Type B pancreatic cell (in vitro differentiated cells): ENCODE measurements around the gene FAM25A. TPM values are rescaled to one million over a fixed set of nuclear protein-coding genes. Genes with fewer than 3 reads are reported as not detected.

Experiments used
- DNase-seq: peaks from one replicate; pipeline ENCODE4 v3.0.0; 2021; ENCODE audit warnings: mixed read lengths; ENCODE audit not compliant: unreplicated experiment; ENCODE audit errors: extremely low spot score
- H3K27ac Mint-ChIP-seq: 2 replicates; pipeline ENCODE4 v1.8.0; 2021; ENCODE audit warnings: mild to moderate bottlenecking, mixed read lengths
- H3K27me3 Mint-ChIP-seq: 2 replicates; pipeline ENCODE4 v1.8.0; 2021; ENCODE audit warnings: mixed read lengths
- H3K36me3 Mint-ChIP-seq: 2 replicates; pipeline ENCODE4 v1.8.0; 2021; ENCODE audit warnings: mixed read lengths
- H3K4me1 Mint-ChIP-seq: one replicate; pipeline ENCODE4 v1.8.0; 2021; ENCODE audit warnings: mixed read lengths; ENCODE audit not compliant: unreplicated experiment
- H3K4me3 Mint-ChIP-seq: 2 replicates; pipeline ENCODE4 v1.8.0; 2021; ENCODE audit warnings: mild to moderate bottlenecking, mixed read lengths
- H3K9me3 Mint-ChIP-seq: 2 replicates; pipeline ENCODE4 v1.8.0; 2021; ENCODE audit warnings: mixed read lengths
- CTCF ChIP-seq: fragments of 200-600 bp; sonication (generic); conservative IDR thresholded peaks from 2 replicates; pipeline ENCODE4 v1.5.0; 2021; ENCODE audit warnings: antibody characterized with exemption, mild to moderate bottlenecking
- total RNA-seq: library from RNA; stranded (reverse); gene quantifications from 2 replicates; pipeline ENCODE4 v1.2.1, GENCODE V29; 2021; ENCODE audit warnings: low replicate concordance

The FAM25A gene
- total RNA-seq, 1 donor from 2014 or later = not detected

GRCh38 chr10:87068281-87068680 is 48.2 kb downstream of the FAM25A start:
- Mint-ChIP-seq H3K27me3 (no peaks in the 10 kb centered on the region), H3K9me3 (no peaks in the 10 kb centered on the region), H3K4me3 (no peak overlapping the region), H3K36me3 (peaks cover 43% of the 10 kb centered on the region), H3K4me1 (no peaks in the 10 kb centered on the region), H3K27ac (no peak overlapping the region)
- no peak for DNase-seq
- TF ChIP-seq CTCF = no peak

GRCh38 chr10:87072449-87072848 is 52.4 kb downstream of the FAM25A start:
- Mint-ChIP-seq H3K9me3 (no peaks in the 10 kb centered on the region), H3K36me3 (peaks cover 24% of the 10 kb centered on the region), H3K27ac (no peak overlapping the region), H3K4me1 (no peaks in the 10 kb centered on the region), H3K27me3 (no peaks in the 10 kb centered on the region), H3K4me3 (no peak overlapping the region)
- DNase-seq = no peak
- TF ChIP-seq CTCF = no peak

Other genes with a start within 250 kb of the FAM25A start
- 4.0 and 5.5 TPM in 2 replicates for gene MMRN2, start 62.7 kb upstream of the FAM25A start, total RNA-seq
- gene SNCG, start 61.7 kb upstream of the FAM25A start, total RNA-seq = 60.4 and 77.6 TPM in 2 replicates
- 1.5 TPM in 1 of 2 replicates, not detected in the other for gene ADIRF, start 51.8 kb upstream of the FAM25A start, total RNA-seq
- 123 and 144 TPM in 2 replicates for gene GLUD1, start 74.5 kb downstream of the FAM25A start, total RNA-seq
- gene SHLD2, start 74.9 kb downstream of the FAM25A start, total RNA-seq = 20.3 and 24.9 TPM in 2 replicates
- gene NUTM2A, start 205.2 kb downstream of the FAM25A start, total RNA-seq = 1.5 and 3.2 TPM in 2 replicates